Keratinocyte (primary cell): Measurements from ENCODE around the gene KDM4B. TPM values are rescaled to one million over a fixed set of nuclear protein-coding genes. Genes with fewer than 3 reads are reported as not detected.

ENCODE experiments used
- DNase-seq: peaks from one replicate; pipeline ENCODE4 v3.0.0-alpha.2; 2011; ENCODE audit warnings: low read depth, missing footprints, low spot score
- FAIRE-seq: peaks from 2 replicates; lab custom pipeline; 2011; peaks lifted over from hg19 to GRCh38; lab: Jason Lieb, UNC
- H2AFZ ChIP-seq: 2 replicates; pipeline ENCODE4 v1.6.0; 2012; ENCODE audit warnings: low read length, control low read depth, inconsistent platforms; ENCODE audit not compliant: control insufficient read depth
- H3K27ac ChIP-seq: 2 replicates; pipeline ENCODE4 v1.5.1; 2011; ENCODE audit warnings: low read length; ENCODE audit not compliant: control insufficient read depth, insufficient read depth
- H3K27me3 ChIP-seq: 3 replicates; pipeline ENCODE4 v1.6.0; 2011; ENCODE audit warnings: low read length; ENCODE audit not compliant: control insufficient read depth, insufficient read depth; ENCODE audit errors: extremely low read depth
- H3K36me3 ChIP-seq, 2 experiments: 2 replicates in 1 of 2; 3 replicates in 1 of 2; pipeline ENCODE4 v1.5.1; 2011; ENCODE audit warnings: low read length in 2 of 2, mild to moderate bottlenecking in 1 of 2; ENCODE audit not compliant: control insufficient read depth in 2 of 2, insufficient read depth in 2 of 2; ENCODE audit errors: extremely low read depth in 1 of 2
- H3K4me1 ChIP-seq: 3 replicates; pipeline ENCODE4 v1.5.1; 2011; ENCODE audit warnings: low read length; ENCODE audit not compliant: control insufficient read depth, insufficient read depth; ENCODE audit errors: extremely low read depth
- H3K4me2 ChIP-seq: 3 replicates; pipeline ENCODE4 v1.6.0; 2011; ENCODE audit warnings: low read depth, low read length; ENCODE audit not compliant: control insufficient read depth, insufficient read depth; ENCODE audit errors: extremely low read depth
- H3K4me3 ChIP-seq, 3 experiments: fragments of 200-600 bp in 1 of 3; sonication (generic) in 1 of 3; 2 replicates in 2 of 3; 3 replicates in 1 of 3; pipeline ENCODE4 v1.5.1; 2011 to 2016; ENCODE audit warnings: low read length in 3 of 3, mild to moderate bottlenecking in 3 of 3, control low read depth in 2 of 3, inconsistent platforms in 1 of 3, low read depth in 1 of 3, mixed read lengths in 1 of 3, mixed run types in 1 of 3, moderate library complexity in 1 of 3; ENCODE audit not compliant: control insufficient read depth in 2 of 3, insufficient read depth in 2 of 3; ENCODE audit errors: extremely low read depth in 1 of 3
- H3K79me2 ChIP-seq: 2 replicates; pipeline ENCODE4 v1.6.0; 2012; ENCODE audit warnings: low read length; ENCODE audit not compliant: control insufficient read depth, insufficient read depth
- H3K9ac ChIP-seq: 3 replicates; pipeline ENCODE4 v1.6.0; 2011; ENCODE audit warnings: low read length; ENCODE audit not compliant: control insufficient read depth, insufficient read depth; ENCODE audit errors: extremely low read depth
- H3K9me1 ChIP-seq: 3 replicates; pipeline ENCODE4 v1.6.0; 2011; ENCODE audit warnings: low read length; ENCODE audit not compliant: control insufficient read depth, insufficient read depth; ENCODE audit errors: extremely low read depth
- H3K9me3 ChIP-seq: 2 replicates; pipeline ENCODE4 v1.5.1; 2012; ENCODE audit warnings: low read depth, low read length; ENCODE audit not compliant: control insufficient read depth
- H4K20me1 ChIP-seq: 3 replicates; pipeline ENCODE4 v1.6.0; 2011; ENCODE audit warnings: low read length; ENCODE audit not compliant: control insufficient read depth, insufficient read depth; ENCODE audit errors: extremely low read depth
- EZH2 ChIP-seq: IDR thresholded peaks from one replicate; pipeline ENCODE4 v1.6.1; 2012; ENCODE audit warnings: inconsistent platforms, mild to moderate bottlenecking, low read length, moderate library complexity
- dilution Hi-C: fragments of 300-500 bp; cut with MboI; formaldehyde crosslinking; loops from one replicate; pipeline ENCODE4 v1.7.0; 2020; ENCODE audit warnings: low sequenced_read_pairs; ENCODE audit not compliant: extremely low pct_ligation_motif_present
- polyA plus RNA-seq, 5 experiments: library from polyadenylated mRNA; depleted of rRNA in 3 of 5; stranded (reverse) in 3 of 5; stranded (forward) in 1 of 5; unstranded in 1 of 5; fragments of >200 nt; gene quantifications; 1 replicate in 1 of 5; 2 replicates in 3 of 5; 3 replicates in 1 of 5; pipeline versions ENCODE4 v1.2.1 to v1.2.3, GENCODE V29; 2011 to 2012; ENCODE audit warnings: missing spikeins in 2 of 5, low read depth in 1 of 5, low replicate concordance in 1 of 5
- TF ChIP-seq, protein P1 (sequence below), 3 experiments: IDR thresholded peaks in 1 of 3; conservative IDR thresholded peaks in 1 of 3; optimal IDR thresholded peaks in 1 of 3; 2 replicates in 2 of 3; 3 replicates in 1 of 3; pipeline versions ENCODE3 to v1.5.1; 2011; ENCODE audit warnings: low read length in 3 of 3, mild to moderate bottlenecking in 3 of 3, moderate library complexity in 2 of 3, control low read depth in 1 of 3, inconsistent platforms in 1 of 3; ENCODE audit not compliant: insufficient read depth in 2 of 3; ENCODE audit errors: extremely low read depth in 1 of 3

The KDM4B gene
- polyA plus RNA-seq, 1 donor (not counting 4 experiments of a cell fraction or from before 2014, with no cell fraction given) = 6.2 TPM

DNA sequence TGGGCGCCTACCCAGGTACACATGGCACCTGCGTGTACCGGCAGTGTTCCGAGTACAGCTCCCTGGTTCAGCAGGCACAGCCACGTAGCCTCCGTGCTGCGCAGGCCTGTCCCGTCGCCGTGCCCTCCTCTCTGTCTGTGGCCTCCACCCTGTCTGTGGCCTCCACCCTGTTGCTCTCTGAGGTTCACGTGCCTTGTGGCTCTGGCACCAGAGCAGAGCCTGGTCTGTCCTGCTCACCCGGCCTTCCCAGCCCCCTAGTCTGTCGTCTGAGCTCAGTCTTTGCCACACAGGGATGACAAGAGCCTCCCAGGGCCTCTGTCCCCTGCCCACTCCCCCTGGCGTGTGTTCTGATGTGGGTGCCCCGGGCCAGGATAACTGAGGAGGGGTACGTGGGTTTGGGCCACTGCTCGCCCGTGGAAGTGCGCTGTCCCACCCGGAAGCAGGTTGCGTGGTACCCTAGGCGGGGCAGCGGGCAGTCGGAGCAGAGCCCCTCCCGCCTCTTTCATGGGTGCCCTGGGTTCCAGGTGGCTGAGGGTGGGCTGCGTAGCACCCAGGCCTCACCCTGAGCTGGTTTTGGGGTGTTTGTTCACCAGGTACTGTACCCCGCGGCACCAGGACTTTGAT lies 71.7 kb downstream of the KDM4B start:
- H3K4me3 ChIP-seq = no peak overlapping the region
- no peak overlapping the region for H3K27ac ChIP-seq
- H3K79me2 ChIP-seq = no peaks in the 10 kb centered on the region
- no peaks in the 10 kb centered on the region for H3K9me1 ChIP-seq
- no peak overlapping the region for H3K9ac ChIP-seq
- no peaks in the 10 kb centered on the region for H3K27me3 ChIP-seq
- H3K4me2 ChIP-seq = no peak overlapping the region
- dilution Hi-C loops = no loop called here
- no peak for DNase-seq
- peaks cover 6 to 16% of the 10 kb centered on the region in 2 experiments for H3K36me3 ChIP-seq
- H3K9me3 ChIP-seq = no peaks in the 10 kb centered on the region
- no peak for FAIRE-seq
- H4K20me1 ChIP-seq = peaks cover 31% of the 10 kb centered on the region
- H2AFZ ChIP-seq = no peak overlapping the region
- peaks cover 36% of the 10 kb centered on the region for H3K4me1 ChIP-seq
- TF ChIP-seq EZH2 = no peak
- TF ChIP-seq, protein P1, sequence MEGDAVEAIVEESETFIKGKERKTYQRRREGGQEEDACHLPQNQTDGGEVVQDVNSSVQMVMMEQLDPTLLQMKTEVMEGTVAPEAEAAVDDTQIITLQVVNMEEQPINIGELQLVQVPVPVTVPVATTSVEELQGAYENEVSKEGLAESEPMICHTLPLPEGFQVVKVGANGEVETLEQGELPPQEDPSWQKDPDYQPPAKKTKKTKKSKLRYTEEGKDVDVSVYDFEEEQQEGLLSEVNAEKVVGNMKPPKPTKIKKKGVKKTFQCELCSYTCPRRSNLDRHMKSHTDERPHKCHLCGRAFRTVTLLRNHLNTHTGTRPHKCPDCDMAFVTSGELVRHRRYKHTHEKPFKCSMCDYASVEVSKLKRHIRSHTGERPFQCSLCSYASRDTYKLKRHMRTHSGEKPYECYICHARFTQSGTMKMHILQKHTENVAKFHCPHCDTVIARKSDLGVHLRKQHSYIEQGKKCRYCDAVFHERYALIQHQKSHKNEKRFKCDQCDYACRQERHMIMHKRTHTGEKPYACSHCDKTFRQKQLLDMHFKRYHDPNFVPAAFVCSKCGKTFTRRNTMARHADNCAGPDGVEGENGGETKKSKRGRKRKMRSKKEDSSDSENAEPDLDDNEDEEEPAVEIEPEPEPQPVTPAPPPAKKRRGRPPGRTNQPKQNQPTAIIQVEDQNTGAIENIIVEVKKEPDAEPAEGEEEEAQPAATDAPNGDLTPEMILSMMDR (optimal IDR thresholded peaks at IDR 0.05 in 1 of 3, IDR thresholded peaks at IDR 0.05 in 1 of 3, conservative IDR thresholded peaks at IDR 0.05 in 1 of 3; ENCODE audit: extremely low read depth in 1 of 3, insufficient read depth in 2 of 3, low read length in 3 of 3) = no peak

GRCh38 chr19:5041168-5041912 lies 72.4 kb downstream of the KDM4B start:
- no peaks in the 10 kb centered on the region for H3K79me2 ChIP-seq
- H3K9me3 ChIP-seq = no peaks in the 10 kb centered on the region
- peaks cover 40% of the 10 kb centered on the region for H3K4me1 ChIP-seq
- H3K9me1 ChIP-seq = no peaks in the 10 kb centered on the region
- peaks cover 32% of the 10 kb centered on the region for H4K20me1 ChIP-seq
- peaks cover 6 to 16% of the 10 kb centered on the region in 2 experiments for H3K36me3 ChIP-seq
- no peak overlapping the region for H3K27ac ChIP-seq
- DNase-seq = no peak
- H2AFZ ChIP-seq = no peak overlapping the region
- H3K4me3 ChIP-seq = no peak overlapping the region
- no peak overlapping the region for H3K4me2 ChIP-seq
- H3K27me3 ChIP-seq = no peaks in the 10 kb centered on the region
- H3K9ac ChIP-seq = peak overlapping the region; percentile 50
- FAIRE-seq = no peak
- no peak for TF ChIP-seq EZH2
- TF ChIP-seq, protein P1 (optimal IDR thresholded peaks at IDR 0.05 in 1 of 3, IDR thresholded peaks at IDR 0.05 in 1 of 3, conservative IDR thresholded peaks at IDR 0.05 in 1 of 3; ENCODE audit: extremely low read depth in 1 of 3, insufficient read depth in 2 of 3, low read length in 3 of 3) = no peak
- dilution Hi-C loops = no loop called here
